Peyer's patch (tissue), 4 donors: ENCODE results near the gene BAHCC1.

Experiments used
- POLR2A ChIP-seq, 2 donors: fragments of 450-650 bp; IDR thresholded peaks; one replicate each; pipeline ENCODE4 v1.5.1; 2017; ENCODE audit warnings: antibody characterized with exemption in 2 of 2, mild to moderate bottlenecking in 2 of 2, moderate library complexity in 2 of 2
- TF ChIP-seq, protein P1 (sequence below), 6 experiments: fragments of 450-650 bp in 4 of 6; fragments of 200-600 bp in 2 of 6; sonication (generic) in 1 of 6; IDR thresholded peaks; one replicate each; pipeline ENCODE4 v1.5.1; 2017 to 2019; ENCODE audit warnings: antibody characterized with exemption in 6 of 6, mild to moderate bottlenecking in 3 of 6, moderate library complexity in 1 of 6

DNA sequence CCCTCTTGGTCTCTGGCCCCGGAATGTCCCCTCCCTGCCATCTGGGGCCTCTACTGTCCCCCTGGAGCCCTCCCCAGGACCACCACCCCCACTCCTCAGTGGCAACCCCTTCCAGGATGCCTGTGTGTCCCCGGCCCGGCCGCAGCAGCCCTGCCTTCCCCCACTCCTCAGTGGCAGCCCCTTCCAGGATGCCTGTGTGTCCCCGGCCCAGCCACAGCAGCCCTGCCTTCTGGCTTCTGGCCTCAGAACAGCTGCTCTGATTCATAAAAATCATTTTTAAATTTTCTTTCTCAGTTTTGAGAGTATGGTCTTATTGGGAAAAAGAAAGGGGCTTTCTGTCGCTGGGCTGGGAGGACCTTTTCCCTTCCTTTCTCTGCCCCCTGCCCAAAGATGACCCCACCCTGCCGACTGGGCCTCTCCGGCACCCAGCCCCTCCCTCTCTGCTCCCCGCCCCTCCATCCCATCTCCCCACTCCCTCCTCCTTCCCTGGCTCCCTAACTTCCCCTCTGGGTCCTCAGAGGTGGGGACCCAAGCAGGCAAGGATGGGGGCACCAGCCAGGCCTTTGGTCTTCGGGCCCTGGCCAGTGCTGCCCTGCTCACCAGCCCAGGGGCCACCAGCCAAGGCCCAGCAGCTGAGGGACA is 40.5 kb downstream of the BAHCC1 start:
- TF ChIP-seq, protein P1, sequence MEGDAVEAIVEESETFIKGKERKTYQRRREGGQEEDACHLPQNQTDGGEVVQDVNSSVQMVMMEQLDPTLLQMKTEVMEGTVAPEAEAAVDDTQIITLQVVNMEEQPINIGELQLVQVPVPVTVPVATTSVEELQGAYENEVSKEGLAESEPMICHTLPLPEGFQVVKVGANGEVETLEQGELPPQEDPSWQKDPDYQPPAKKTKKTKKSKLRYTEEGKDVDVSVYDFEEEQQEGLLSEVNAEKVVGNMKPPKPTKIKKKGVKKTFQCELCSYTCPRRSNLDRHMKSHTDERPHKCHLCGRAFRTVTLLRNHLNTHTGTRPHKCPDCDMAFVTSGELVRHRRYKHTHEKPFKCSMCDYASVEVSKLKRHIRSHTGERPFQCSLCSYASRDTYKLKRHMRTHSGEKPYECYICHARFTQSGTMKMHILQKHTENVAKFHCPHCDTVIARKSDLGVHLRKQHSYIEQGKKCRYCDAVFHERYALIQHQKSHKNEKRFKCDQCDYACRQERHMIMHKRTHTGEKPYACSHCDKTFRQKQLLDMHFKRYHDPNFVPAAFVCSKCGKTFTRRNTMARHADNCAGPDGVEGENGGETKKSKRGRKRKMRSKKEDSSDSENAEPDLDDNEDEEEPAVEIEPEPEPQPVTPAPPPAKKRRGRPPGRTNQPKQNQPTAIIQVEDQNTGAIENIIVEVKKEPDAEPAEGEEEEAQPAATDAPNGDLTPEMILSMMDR (IDR thresholded peaks at IDR 0.05) = no peak
- no peak for TF ChIP-seq POLR2A (IDR thresholded peaks at IDR 0.05)
